HG03378 (cell line): ENCODE data around the gene CCT4.
A peak's percentile ranks its signal among the peaks of the same experiment; 100 is the strongest.
"Not testable (repeated sequence)": the region's sequence is repeated elsewhere in the genome, so short reads cannot be mapped to it uniquely, and the experiment has no call there.

ENCODE experiments used
- ATAC-seq: cut with Tn5 transposase; IDR thresholded peaks from one replicate; pipeline ENCODE4 v1.9.1; 2021; ENCODE audit warnings: mild to moderate bottlenecking, moderate library complexity; ENCODE audit not compliant: unreplicated experiment

CCT4 gene, protein sequence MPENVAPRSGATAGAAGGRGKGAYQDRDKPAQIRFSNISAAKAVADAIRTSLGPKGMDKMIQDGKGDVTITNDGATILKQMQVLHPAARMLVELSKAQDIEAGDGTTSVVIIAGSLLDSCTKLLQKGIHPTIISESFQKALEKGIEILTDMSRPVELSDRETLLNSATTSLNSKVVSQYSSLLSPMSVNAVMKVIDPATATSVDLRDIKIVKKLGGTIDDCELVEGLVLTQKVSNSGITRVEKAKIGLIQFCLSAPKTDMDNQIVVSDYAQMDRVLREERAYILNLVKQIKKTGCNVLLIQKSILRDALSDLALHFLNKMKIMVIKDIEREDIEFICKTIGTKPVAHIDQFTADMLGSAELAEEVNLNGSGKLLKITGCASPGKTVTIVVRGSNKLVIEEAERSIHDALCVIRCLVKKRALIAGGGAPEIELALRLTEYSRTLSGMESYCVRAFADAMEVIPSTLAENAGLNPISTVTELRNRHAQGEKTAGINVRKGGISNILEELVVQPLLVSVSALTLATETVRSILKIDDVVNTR

DNA sequence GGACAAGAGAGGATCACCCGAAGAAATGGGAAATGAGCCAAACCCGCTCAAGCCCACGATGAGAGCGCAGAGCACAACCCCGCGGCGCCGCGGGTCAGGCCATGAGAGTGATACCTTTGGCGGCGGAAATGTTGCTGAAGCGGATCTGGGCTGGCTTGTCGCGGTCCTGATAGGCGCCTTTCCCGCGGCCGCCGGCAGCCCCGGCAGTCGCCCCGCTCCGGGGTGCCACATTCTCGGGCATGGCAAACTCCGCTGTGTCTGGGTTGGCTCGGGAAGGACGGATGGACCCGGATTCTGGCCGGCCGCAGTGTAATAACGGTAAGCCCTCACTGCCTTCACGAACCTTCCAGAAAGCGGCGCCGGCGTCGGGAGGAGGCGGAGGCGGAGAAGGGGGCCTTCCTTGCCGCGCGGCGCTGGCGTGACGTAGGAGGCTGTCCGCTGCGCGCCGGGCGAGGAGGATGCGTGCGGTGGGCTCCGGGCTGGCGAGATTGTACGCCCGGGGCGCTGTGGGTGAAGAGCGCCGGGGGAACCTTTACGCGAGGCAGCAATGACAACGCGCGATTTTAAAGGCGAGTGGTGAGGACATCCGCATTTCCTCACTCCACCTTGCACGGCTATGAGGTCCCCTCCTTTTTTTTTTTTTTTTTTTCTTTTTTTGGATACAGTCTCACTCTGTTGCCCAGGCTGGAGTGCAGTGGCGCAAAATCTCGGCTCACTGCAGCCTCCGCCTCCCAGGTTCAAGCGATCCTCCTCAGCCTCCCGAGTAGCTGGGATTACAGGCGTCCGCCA, at the start of gene CCT4:
CCT4 (minus strand) TSS at position 390 of the 789 bp plus-strand sequence; CDS start at position 241, 149 bp downstream.
- ATAC-seq, result peak; percentile 66

DNA sequence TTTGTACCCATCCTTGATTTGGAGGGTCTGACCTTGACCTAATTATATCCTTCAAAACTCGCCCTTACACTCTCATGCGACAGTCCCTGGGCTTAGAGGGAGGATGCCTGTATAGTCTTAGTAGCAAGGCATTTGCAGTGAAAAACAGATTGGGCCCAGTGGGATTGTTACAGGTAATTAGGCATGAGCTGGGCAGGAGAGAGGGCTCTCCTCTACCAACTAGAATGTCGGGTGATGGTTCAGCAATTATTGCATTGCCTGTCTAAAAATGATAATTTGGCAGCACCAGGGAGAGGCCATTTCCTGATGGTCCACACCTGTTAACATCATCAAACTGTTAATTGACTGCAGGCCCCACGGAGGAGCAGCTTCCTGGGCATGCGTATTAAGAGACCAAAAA, 49.4 kb upstream of the CCT4 start:
- ATAC-seq, result no peak

DNA sequence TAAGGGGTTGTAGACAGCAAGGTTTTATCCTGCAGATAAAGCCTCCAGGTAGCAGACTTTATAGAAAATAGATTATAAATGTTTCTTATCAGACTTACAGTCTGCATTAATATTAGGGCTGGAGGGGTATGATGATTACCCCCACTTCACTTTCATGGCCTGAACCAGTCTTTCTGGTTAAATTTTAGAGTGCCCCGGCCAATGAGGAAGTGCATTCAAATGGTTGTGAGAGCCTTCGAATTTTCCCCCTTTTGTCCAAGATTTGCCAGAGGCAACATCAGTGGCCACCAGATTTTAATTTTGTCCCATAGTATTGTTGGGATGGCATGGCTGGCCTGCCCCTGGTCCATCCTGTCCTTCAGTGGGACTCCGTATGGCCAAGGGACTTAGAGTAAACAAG, 48.6 kb upstream of the CCT4 start:
- ATAC-seq, result no peak

DNA sequence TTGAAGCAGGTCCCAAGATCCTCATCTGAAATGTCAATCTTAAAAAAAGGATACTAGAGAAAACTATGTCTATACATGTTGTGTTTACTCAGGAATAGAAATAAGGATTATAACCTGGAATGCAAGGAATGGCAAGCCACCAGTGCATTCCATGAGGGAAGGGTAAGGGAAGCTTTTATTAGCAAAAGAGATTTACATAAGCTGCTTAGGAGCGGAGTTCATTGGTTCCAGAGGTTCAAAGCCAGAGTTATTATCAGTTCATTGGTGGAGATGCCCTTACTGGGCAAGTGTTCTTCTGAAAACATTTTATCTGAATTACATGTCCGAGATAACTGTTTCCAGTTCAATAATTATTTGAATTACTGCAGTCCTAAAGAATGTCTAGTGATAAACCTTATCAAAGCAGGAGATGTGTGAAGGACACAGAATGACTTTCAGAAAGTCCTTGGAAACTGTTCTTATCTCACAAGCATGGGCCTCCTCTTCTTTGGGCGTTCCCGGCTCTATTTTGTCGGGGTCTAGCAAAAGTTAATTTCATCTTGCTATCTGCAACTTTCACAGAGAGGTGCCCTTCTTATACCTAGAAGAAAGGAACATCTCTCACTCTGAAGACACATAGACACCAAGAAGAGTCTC, 40.5 kb upstream of the CCT4 start:
- ATAC-seq, result no peak

DNA sequence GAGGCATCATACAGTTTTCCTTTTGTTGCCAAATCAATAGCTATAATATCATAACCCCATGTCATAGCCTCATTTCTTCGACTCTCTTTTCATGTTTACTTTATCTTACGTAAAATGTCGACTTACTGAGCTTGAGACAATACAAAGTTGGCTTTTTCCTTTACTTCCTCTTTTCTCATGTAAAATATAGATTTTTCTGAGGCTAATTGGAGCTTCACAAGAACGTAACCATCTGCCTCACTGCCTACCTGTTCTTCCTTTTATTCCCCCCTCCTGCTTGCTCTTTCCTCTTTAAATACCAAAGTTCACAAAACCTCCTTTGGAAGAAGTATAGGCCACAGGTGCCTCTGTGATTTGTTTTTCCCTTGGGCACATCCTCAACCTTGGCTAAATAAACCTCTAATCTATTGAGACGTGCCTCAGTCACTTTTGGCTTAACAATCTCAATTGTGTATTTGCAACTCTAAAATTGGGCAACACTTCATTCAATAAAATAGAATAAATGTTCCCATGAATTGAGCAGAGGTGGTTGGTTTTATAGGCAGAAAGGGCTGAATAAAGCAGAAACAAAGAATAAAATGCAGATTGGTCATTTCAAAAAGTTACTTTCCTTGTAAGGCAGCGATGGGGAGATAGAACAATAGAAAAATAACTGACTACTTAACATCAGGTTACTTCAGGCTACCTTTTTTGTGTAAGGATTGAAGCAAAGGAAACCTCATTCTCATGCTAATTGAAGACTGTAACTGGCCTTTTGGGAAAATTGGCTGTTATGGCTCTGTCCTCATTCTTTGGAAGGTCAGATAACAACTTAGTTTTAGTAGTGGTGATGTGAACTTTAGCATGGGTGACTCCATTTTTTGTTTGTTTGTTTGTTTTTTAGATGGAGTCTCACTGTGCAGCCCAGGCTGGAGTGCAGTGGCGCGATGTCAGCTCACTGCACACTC, 38.3 kb upstream of the CCT4 start:
- ATAC-seq, result no peak

DNA sequence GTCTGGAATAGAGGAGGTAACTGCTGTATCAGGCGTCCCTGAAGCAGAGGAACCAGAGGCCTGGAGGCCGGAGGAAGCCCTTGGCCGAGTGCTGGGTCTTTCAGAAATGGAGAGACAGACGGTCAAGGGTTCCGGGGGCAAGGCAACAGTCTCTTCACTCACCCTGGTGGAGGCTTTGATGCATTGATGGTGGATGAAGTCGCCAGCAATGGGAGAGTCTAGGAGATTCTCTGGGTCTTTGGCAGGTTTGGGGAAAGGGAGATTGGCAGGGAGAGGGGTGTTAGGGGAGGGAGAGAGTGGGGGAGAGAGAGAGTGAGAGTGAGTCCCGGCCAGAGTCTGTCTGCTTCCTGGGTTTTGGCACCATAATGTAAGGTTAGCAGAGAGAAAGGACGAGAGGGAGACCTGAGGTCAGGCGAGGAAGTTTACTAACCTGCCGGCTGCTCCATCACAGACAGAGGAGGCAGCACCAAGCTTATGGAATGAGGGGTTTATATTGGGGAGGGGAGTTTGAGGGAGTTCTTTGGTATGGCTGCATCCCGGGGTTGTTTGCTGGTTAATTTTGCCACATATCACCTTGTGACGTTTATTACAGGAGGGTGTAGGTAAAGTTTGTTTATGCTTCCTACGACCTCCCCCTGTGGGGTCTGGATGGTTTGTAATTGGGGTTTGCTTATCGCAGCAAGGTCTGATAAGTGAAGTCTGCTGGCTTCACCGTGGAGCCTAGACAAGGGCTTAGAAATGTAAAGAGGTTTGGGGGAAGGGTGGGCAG, 36.6 kb upstream of the CCT4 start:
- no peak for ATAC-seq

DNA sequence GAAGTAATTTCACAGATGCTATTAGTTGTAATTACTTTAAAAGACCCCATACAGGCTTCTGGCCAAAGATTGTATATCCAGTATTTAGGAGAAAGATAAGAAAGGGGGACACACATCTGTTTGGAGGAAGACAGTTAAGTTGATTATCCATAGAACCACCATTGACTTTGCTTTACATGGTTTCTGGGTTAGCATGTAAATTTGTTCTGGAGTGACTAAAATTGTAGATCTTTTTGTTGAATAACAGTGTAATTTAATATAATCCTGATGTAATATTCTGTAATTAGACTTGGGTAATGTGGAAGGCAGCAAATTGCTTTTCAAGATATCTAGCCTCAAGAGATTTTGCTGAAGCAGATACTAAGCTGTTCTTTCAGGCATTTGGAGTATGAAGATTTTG, 34.3 kb upstream of the CCT4 start:
- no peak for ATAC-seq

DNA sequence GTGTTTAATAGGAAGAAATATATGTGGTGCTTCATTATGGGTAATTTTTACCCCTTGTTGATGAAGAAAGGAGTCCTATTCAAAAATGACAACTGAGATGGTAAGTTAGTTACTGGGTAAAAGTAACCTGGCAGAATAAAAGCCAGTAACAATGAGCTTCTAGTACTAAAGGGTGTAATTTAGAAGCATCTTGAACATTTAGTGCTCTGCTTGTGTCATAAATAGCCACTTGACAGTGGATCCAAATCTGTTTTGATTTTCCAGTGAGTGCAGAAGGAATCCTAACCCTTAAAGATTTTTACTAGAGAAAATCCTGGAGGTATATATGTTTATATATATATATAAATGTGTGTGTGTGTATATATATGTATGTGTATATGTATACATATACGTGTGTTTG, 32.1 kb upstream of the CCT4 start:
- no peak for ATAC-seq

DNA sequence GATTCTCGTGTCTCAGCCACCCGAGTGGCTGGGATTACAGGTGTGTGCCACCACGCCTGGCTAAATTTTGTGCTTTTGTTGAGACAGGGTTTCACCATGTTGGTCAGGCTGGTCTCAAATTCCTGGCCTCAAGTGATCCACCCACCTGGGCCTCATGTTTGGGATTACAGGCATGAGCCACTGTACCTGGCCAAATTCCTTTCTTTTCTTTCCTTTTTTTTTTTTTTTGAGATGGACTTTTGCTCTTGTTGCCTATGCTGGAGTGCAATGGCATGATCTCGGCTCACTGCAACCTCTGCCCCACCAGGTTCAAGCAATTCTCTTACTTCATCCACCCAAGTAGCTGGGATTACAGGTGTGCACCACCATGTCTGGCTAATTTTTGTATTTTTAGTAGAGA, 26.3 kb upstream of the CCT4 start:
- not testable (repeated sequence) for ATAC-seq

DNA sequence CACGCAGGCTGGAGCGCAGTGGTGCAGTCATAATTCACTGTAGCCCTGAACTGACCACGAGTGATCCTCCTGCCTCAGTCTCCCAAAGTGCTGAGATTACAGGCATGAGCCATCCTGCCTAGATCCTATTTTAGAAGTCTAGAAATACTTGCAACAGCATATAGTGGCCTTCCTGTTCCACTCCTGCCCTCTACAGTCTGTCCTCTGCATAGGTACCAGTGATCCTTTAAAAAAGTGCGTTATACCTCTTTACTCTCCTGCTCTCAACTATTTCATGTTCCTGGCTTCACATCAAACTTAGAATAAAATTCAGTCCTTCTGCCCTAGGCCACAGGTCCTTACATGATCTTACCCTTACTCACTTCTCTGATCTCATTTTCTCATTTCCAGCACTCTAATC, 23.1 kb upstream of the CCT4 start:
- ATAC-seq, result no peak

DNA sequence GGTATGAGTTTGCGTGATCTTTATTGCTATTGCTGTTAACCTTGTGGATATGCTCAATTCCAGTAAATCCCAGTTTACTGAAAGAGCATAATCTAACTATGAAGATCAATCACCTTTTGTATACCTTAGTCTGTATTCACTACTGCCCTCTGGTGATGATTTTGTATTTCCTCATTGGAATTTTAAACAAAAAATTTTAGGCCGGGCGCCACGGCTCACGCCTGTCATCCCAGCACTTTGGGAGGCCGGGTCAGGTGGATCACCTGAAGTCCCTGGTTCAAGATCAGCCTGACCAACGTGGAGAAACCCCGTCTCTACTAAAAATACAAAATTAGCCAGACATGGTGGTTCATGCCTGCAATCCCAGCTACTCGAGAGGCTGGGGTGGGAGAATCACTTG, 22.1 kb upstream of the CCT4 start:
- no peak for ATAC-seq

DNA sequence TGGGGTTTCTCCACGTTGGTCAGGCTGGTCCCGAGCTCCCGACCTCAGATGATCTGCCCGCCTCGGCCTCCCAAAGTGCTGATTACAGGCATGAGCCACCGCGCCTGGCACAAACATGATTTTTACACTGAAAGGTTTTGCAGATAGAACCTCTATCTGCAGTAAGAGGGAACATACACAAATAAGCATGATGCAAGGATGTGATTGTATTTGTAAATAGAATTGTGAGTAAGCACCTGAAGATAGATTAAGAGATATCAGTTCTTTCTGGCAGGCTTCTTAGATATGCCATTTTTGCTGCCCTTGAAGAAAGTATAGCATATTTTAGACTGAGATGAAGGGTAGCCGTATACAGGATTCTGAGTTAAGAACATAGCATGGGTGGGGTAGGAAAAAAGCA, 20.7 kb upstream of the CCT4 start:
- no peak for ATAC-seq

DNA sequence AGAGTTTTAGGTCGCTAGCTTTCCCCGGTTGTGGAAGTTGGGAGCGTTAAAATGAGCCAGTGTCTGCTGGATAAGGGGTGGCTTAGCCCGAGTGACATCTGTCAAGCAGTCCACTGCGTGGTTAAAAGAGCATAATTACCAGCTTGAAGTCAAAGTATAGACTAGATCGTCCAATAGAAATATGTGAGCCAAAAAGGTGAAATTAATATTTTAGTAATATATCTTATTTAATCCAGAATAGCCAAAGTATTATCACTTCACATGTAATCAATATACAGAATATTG, 17.7 kb upstream of the CCT4 start:
- ATAC-seq, result no peak

DNA sequence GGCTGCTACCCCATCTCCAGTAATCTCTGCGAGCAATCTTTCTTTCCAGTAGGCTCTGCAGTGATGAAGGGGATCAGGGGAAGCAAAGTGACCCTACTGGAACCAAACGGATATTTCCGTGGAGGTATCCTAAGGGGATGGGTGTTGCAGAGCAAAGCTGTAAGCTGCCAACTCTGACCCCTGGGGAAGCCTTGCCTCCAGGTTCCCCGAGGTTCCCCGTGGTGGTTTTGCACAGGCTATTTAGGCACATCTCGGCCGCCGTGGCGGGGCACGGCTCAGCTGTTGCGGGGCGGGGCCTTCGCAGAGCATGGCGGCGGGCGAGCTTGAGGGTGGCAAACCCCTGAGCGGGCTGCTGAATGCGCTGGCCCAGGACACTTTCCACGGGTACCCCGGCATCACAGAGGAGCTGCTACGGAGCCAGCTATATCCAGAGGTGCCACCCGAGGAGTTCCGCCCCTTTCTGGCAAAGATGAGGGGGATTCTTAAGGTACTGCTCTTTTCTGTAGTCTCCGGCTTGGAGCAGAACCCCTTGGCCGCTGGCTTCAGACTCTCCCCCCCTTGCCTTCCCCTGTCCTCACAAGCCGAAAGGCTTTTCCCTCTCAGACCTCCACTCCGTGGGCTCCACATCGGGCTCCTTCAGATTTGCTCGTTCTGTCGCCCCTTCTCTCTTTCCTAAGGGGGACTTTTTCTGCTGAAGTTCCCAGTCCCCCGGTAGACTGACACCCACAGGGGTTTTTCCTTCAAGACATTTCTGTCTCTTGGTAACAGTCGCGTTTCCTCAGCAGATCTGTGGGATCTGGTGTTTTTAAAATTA, 17.1 kb upstream of the CCT4 start, which contains the start of gene COMMD1:
COMMD1 (plus strand) TSS at position 303 of the 814 bp plus-strand sequence; CDS start at position 308, 5 bp downstream.
- ATAC-seq, result peak; percentile 93

DNA sequence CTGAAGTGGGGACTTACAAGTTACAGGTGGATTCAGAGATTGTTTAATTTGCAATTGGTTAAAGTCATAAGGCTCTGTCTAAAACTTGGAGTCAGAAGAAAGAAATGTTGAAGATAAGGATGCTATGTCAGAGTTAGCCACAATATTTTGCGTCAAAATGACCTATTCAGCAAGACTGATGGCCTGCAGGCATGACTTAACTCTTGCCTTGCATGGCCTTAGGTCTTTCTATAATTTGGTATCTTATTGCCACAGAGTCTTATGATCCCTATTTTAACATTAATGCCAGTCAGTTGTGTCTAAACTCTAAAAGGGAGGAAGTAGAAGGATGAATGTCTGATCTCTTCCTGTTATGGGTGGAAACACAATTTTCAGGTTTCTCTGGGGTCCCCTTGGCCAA, 11.8 kb upstream of the CCT4 start:
- no peak for ATAC-seq

DNA sequence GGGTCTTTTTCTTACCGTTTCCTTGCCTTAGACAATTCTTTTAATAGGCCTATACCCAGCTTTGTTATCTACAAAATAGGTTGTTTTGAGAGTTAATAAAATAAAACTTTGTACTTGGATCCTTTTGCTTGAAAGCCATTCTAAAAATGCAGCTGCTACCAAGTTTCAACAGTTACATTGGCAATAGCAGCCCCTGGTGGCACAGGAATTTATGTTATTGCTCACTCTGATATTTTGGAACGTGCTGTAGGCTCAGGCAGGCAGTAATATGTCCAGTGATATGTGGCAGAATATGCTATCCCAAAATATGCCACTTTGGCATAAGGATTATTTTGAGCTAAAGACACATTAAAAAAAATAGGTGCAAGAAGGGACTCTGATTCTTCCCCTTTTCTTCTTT, 10.4 kb upstream of the CCT4 start:
- no peak for ATAC-seq

DNA sequence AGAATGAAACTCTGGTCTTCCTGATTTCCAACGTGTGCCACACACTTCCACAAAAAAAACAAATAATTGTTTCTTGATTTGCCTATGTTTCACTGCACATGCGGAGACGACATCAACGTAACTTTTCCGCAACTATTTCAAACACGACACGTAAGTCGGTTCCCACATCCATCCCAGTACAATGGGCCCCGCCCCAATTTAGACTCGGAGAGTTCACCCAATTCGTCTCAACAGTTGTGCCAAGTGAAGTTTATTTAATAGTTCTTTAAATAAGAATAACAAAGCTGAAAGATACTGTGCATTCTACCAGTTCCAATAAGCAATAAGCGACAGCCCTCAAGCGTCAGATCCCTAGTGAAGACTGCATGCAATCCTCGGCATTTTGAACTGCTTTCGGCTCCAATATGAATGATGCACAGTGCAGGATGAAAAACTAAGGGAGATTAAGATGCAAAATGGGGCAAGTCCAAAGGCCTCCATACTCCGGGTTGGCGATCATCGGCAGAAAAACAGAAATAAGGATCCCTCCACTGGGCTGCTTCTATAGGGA, 664 bp downstream of the CCT4 start:
- ATAC-seq, result no peak

DNA sequence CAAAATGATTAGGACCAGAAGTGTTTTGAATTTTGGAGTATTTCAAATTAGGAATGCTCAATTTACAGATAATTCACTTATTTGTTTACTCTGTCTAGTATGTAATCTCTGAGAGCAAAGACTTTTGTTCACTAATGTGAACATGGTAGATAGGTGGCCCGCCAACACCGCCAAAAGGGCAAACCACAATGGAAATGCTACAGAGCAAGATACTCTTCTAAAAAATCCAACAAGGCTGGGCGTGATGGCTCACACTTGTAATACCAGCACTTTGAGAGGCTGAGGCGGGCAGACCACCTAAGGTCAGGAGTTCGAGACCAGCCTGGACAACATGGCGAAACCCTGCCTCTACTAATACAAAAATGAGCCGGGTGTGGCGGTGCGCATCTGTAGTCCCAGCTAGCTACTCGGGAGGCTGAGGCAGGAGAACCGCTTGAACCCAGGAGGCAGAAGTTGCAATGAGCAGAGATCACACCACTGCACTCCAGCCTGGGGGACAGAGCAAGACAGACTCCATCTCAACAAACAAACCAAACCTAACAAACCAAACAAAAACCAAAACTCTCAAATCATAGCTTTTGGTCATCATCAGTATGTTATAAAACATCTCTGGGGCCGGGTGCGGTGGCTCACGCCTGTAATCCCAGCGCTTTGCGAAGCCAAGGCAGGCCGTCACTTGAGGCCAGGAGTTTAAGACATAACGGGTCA, 2.4 kb downstream of the CCT4 start:
- ATAC-seq, result no peak
